DND-41 (cell line): ENCODE data around the gene DPP3.

ENCODE experiments used
- CTCF ChIP-seq: IDR thresholded peaks from 2 replicates; pipeline ENCODE4 v1.5.1; 2012; ENCODE audit warnings: borderline replicate concordance, low read length, moderate library complexity, mild to moderate bottlenecking; ENCODE audit not compliant: poor library complexity, severe bottlenecking; ENCODE audit errors: extremely low read depth
- EZH2 ChIP-seq: IDR thresholded peaks from 3 replicates; pipeline ENCODE4 v1.6.1; 2012; ENCODE audit warnings: borderline replicate concordance, low read depth, mild to moderate bottlenecking, moderate library complexity, low read length, inconsistent platforms; ENCODE audit not compliant: severe bottlenecking

DNA sequence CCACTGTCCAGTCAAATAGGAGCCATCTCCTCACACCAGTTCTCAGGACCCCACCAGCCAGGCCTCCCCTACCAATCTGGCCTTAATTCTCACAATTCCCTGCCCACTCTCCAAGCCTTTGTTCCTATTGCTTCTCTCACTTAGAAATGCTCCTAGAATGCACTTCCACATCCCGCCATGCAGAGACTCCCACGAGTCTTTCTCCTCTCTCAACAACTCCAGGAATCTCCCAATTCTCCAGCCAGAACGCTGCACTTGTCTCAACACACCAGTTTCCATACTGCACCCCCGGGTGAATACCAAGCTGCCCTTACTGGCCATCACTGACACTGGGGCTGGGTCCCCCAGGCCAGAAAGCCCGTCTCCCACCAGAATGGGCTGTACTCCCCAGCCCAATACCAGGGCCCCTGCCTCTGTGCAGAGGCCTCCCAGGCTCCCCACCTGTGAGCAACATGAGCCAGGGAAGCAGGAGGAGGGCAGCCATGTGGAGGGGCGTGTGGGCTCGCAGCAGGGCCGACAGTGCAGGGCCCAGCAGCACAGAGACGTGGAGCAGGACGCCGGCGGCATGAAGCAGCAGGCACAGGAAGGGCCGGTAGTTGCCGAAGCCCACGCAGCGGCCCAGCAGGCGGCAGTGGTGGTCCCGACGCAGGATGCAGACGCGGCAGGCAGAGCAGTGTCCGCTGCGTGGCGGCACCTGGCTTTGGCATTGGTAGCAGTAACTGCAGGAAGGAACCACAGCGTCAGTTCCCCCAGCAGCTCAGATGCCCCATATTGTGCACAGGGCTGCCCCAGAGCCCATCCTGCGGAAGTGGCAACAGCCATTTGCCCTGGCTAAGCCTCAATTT is 63.3 kb downstream of the DPP3 start:
- no peak for TF ChIP-seq EZH2
- peak; percentile 69 for TF ChIP-seq CTCF
